Neural progenitor cell (in vitro differentiated cells): ENCODE results near the gene NSMCE1. TPM values are rescaled to one million over a fixed set of nuclear protein-coding genes. Genes with fewer than 3 reads are reported as not detected.
"Not testable (repeated sequence)": the region's sequence is repeated elsewhere in the genome, so short reads cannot be mapped to it uniquely, and the experiment has no call there.

Source experiments
- DNase-seq: peaks from one replicate; pipeline ENCODE4 v3.0.0-alpha.2; 2016; ENCODE audit warnings: low spot score
- H2AFZ ChIP-seq: fragments of 200-600 bp; sonication (generic); replicated peaks from 2 replicates; pipeline ENCODE4 v1.6.1; 2016; ENCODE audit warnings: antibody characterized with exemption
- H3F3A ChIP-seq: fragments of 200-600 bp; sonication (generic); 2 replicates; pipeline ENCODE4 v1.6.1; 2016; ENCODE audit warnings: antibody characterized with exemption, low read depth
- H3K27ac ChIP-seq: fragments of 200-600 bp; sonication (generic); 2 replicates; pipeline ENCODE4 v1.5.1; 2016; ENCODE audit warnings: mild to moderate bottlenecking
- H3K27me3 ChIP-seq: fragments of 200-600 bp; sonication (generic); 2 replicates; pipeline ENCODE4 v1.6.1; 2016; ENCODE audit warnings: mild to moderate bottlenecking, moderate library complexity
- H3K36me3 ChIP-seq: fragments of 200-600 bp; sonication (generic); 2 replicates; pipeline ENCODE4 v1.5.1; 2016
- H3K4me1 ChIP-seq: fragments of 200-600 bp; sonication (generic); 2 replicates; pipeline ENCODE4 v1.6.1; 2016; ENCODE audit warnings: mixed run types
- H3K4me2 ChIP-seq: fragments of 200-600 bp; sonication (generic); 2 replicates; pipeline ENCODE4 v1.6.1; 2016
- H3K4me3 ChIP-seq: fragments of 200-600 bp; sonication (generic); 2 replicates; pipeline ENCODE4 v1.5.1; 2016
- H3K79me2 ChIP-seq: fragments of 200-600 bp; sonication (generic); 2 replicates; pipeline ENCODE4 v1.6.1; 2016; ENCODE audit warnings: low read depth
- H3K9ac ChIP-seq: fragments of 200-600 bp; sonication (generic); 2 replicates; pipeline ENCODE4 v1.6.1; 2016
- H3K9me3 ChIP-seq: fragments of 200-600 bp; sonication (generic); 2 replicates; pipeline ENCODE4 v1.5.1; 2016; ENCODE audit warnings: low read depth
- H4K20me1 ChIP-seq: fragments of 200-600 bp; sonication (generic); 2 replicates; pipeline ENCODE4 v1.6.1; 2016; ENCODE audit warnings: low read depth
- H3K27ac Mint-ChIP-seq: 3 replicates; pipeline ENCODE4 v1.8.0; 2021; ENCODE audit warnings: mixed read lengths
- H3K27me3 Mint-ChIP-seq: 2 replicates; pipeline ENCODE4 v1.8.0; 2022; ENCODE audit warnings: low read depth, mild to moderate bottlenecking, inconsistent platforms, moderate library complexity, mixed read lengths; ENCODE audit not compliant: insufficient read depth
- H3K36me3 Mint-ChIP-seq: 3 replicates; pipeline ENCODE4 v1.8.0; 2021; ENCODE audit warnings: mixed read lengths
- H3K4me1 Mint-ChIP-seq: 3 replicates; pipeline ENCODE4 v1.8.0; 2021; ENCODE audit warnings: mixed read lengths
- H3K4me3 Mint-ChIP-seq: 3 replicates; pipeline ENCODE4 v1.8.0; 2021; ENCODE audit warnings: mild to moderate bottlenecking, moderate library complexity, mixed read lengths
- H3K9me3 Mint-ChIP-seq: 3 replicates; pipeline ENCODE4 v1.8.0; 2020; ENCODE audit warnings: mixed read lengths
- CTCF ChIP-seq: fragments of 200-600 bp; sonication (generic); IDR thresholded peaks from 2 replicates; pipeline ENCODE4 v1.5.1; 2017; ENCODE audit warnings: antibody characterized with exemption, mild to moderate bottlenecking
- EZH2 ChIP-seq: fragments of 200-600 bp; sonication (generic); IDR thresholded peaks from 2 replicates; pipeline ENCODE4 v1.6.1; 2017; ENCODE audit warnings: antibody characterized with exemption, mild to moderate bottlenecking, moderate library complexity
- EZH2phosphoT487 ChIP-seq: fragments of 200-600 bp; sonication (generic); IDR thresholded peaks from 2 replicates; pipeline ENCODE4 v1.6.1; 2017; ENCODE audit warnings: antibody characterized with exemption
- total RNA-seq: library from RNA; depleted of rRNA; stranded (reverse); fragments of >200 nt; gene quantifications from 2 replicates; pipeline ENCODE4 v1.2.3, GENCODE V29; 2015; ENCODE audit warnings: low replicate concordance

The NSMCE1 gene
- total RNA-seq, 1 donor from 2014 or later: 83.4 TPM

GRCh38 chr16:27289669-27290068, 21.1 kb upstream of the NSMCE1 start:
- H3K4me1 ChIP-seq: no peaks in the 10 kb centered on the region
- H3K36me3 ChIP-seq: no peaks in the 10 kb centered on the region
- H3K9ac ChIP-seq: no peak overlapping the region
- Mint-ChIP-seq H3K27ac (no peak overlapping the region), H3K4me1 (peaks cover 8% of the 10 kb centered on the region), H3K36me3 (no peaks in the 10 kb centered on the region), H3K4me3 (no peak overlapping the region), H3K27me3 (peaks cover 6% of the 10 kb centered on the region), H3K9me3 (peaks cover 3% of the 10 kb centered on the region)
- no peak overlapping the region for H3K4me2 ChIP-seq
- DNase-seq: no peak
- TF ChIP-seq EZH2phosphoT487: no peak
- no peak for TF ChIP-seq EZH2
- TF ChIP-seq CTCF: no peak
- no peak overlapping the region for H3K27ac ChIP-seq
- H3K4me3 ChIP-seq: no peak overlapping the region
- no peaks in the 10 kb centered on the region for H3F3A ChIP-seq
- no peaks in the 10 kb centered on the region for H3K9me3 ChIP-seq
- H2AFZ ChIP-seq: no peak overlapping the region
- no peaks in the 10 kb centered on the region for H4K20me1 ChIP-seq
- no peaks in the 10 kb centered on the region for H3K79me2 ChIP-seq
- H3K27me3 ChIP-seq: no peaks in the 10 kb centered on the region

GRCh38 chr16:27288313-27288712, 19.7 kb upstream of the NSMCE1 start:
- not testable (repeated sequence) for H3K27ac Mint-ChIP-seq, H3K27ac ChIP-seq, H3F3A ChIP-seq, H3K4me3 ChIP-seq, H3K79me2 ChIP-seq, H3K4me1 ChIP-seq, H3K9me3 Mint-ChIP-seq, H3K9me3 ChIP-seq, H3K4me3 Mint-ChIP-seq, H3K9ac ChIP-seq, H3K27me3 ChIP-seq, DNase-seq, H3K36me3 ChIP-seq, H3K36me3 Mint-ChIP-seq, H3K4me2 ChIP-seq, H4K20me1 ChIP-seq, H2AFZ ChIP-seq, H3K27me3 Mint-ChIP-seq, H3K4me1 Mint-ChIP-seq

GRCh38 chr16:27287887-27288286, 19.3 kb upstream of the NSMCE1 start:
- Histone ChIP-seq H3K27me3 (no peaks in the 10 kb centered on the region), H3K4me3 (no peak overlapping the region), H3K4me1 (no peaks in the 10 kb centered on the region), H3K9me3 (no peaks in the 10 kb centered on the region), H3K4me2 (no peak overlapping the region), H3K36me3 (no peaks in the 10 kb centered on the region), H4K20me1 (no peaks in the 10 kb centered on the region), H3K9ac (no peak overlapping the region), H3K27ac (no peak overlapping the region), H3K79me2 (no peaks in the 10 kb centered on the region), H2AFZ (no peak overlapping the region), H3F3A (no peaks in the 10 kb centered on the region)
- Mint-ChIP-seq H3K9me3 (peaks cover 3% of the 10 kb centered on the region), H3K4me1 (peaks cover 8% of the 10 kb centered on the region), H3K27me3 (peaks cover 4% of the 10 kb centered on the region), H3K27ac (no peak overlapping the region), H3K4me3 (no peak overlapping the region), H3K36me3 (no peaks in the 10 kb centered on the region)
- TF ChIP-seq EZH2phosphoT487: no peak
- no peak for TF ChIP-seq CTCF
- TF ChIP-seq EZH2: no peak
- DNase-seq: no peak

- Histone ChIP-seq H3K79me2 (no peaks in the 10 kb centered on the region), H3K4me2 (no peak overlapping the region), H2AFZ (no peak overlapping the region), H3K4me1 (no peaks in the 10 kb centered on the region), H3K27me3 (no peaks in the 10 kb centered on the region), H3K4me3 (no peak overlapping the region), H3K9ac (no peak overlapping the region), H3K36me3 (no peaks in the 10 kb centered on the region), H3K9me3 (no peaks in the 10 kb centered on the region), H3K27ac (no peak overlapping the region), H4K20me1 (no peaks in the 10 kb centered on the region), H3F3A (no peaks in the 10 kb centered on the region)
- TF ChIP-seq CTCF: no peak
- TF ChIP-seq EZH2: no peak
- no peak for TF ChIP-seq EZH2phosphoT487
- Mint-ChIP-seq H3K27ac (no peak overlapping the region), H3K36me3 (no peaks in the 10 kb centered on the region), H3K4me1 (peaks cover 8% of the 10 kb centered on the region), H3K9me3 (peaks cover 3% of the 10 kb centered on the region), H3K4me3 (peak overlapping the region; percentile 36), H3K27me3 (peaks cover 4% of the 10 kb centered on the region)
- DNase-seq: no peak
Measured at GRCh38 chr16:27287051-27287811, 18.7 kb upstream of the NSMCE1 start.
